Endothelial cell of umbilical vein (primary cell): ENCODE data around the gene TMEM184B.
A peak's percentile ranks its signal among the peaks of the same experiment; 100 is the strongest.

Source experiments
- EZH2 ChIP-seq: IDR thresholded peaks from 2 replicates; pipeline ENCODE4 v1.6.1; 2012; ENCODE audit warnings: borderline replicate concordance, low read depth, mild to moderate bottlenecking, moderate library complexity, low read length, inconsistent platforms; ENCODE audit not compliant: severe bottlenecking
- GATA2 ChIP-seq: IDR thresholded peaks from 2 replicates; pipeline ENCODE4 v1.7.0; 2011; ENCODE audit warnings: low read depth, mild to moderate bottlenecking, moderate library complexity, mixed read lengths, low read length; ENCODE audit not compliant: insufficient read length, insufficient read depth
- POLR2A ChIP-seq: IDR thresholded peaks from 2 replicates; pipeline ENCODE4 v1.6.1; 2012; ENCODE audit warnings: low read depth, mild to moderate bottlenecking, control low read depth, low read length
- POLR2AphosphoS5 ChIP-seq: IDR thresholded peaks from 2 replicates; pipeline ENCODE4 v1.6.1; 2012; ENCODE audit warnings: low read depth, mild to moderate bottlenecking, control low read depth, low read length, moderate library complexity; ENCODE audit not compliant: insufficient read depth
- TF ChIP-seq, protein P1 (sequence below), 2 donors: IDR thresholded peaks; 1 replicate in 1 of 2; 2 replicates in 1 of 2; pipeline ENCODE4 v1.5.1; 2011; ENCODE audit warnings: low read length in 2 of 2, mild to moderate bottlenecking in 2 of 2, moderate library complexity in 2 of 2, control low read depth in 1 of 2, inconsistent platforms in 1 of 2, low read depth in 1 of 2; ENCODE audit not compliant: insufficient read depth in 1 of 2; ENCODE audit errors: extremely low read depth in 1 of 2
- TF ChIP-seq, protein P2 (sequence below): IDR thresholded peaks from 2 replicates; pipeline ENCODE4 v1.6.1; 2011; ENCODE audit not compliant: insufficient read depth, insufficient read length

DNA sequence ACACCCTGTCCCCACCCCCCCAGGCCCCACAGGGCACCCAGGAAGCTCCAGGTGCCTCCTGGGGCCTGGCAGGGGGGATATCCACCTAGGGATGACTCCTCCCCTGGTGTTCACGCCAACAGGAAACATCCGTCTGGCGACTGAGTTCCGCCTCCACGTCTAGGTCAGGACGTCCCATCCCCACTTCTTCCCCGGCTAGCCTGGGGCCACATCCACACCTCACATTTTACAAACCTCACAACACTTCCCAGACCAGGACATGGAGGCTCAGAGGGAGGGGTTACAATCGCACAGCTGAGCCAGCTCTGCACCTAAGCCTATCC lies 50.1 kb downstream of the TMEM184B start:
- TF ChIP-seq POLR2AphosphoS5 (peak; percentile 24), POLR2A (no peak), EZH2 (no peak), GATA2 (no peak)
- TF ChIP-seq, protein P1, sequence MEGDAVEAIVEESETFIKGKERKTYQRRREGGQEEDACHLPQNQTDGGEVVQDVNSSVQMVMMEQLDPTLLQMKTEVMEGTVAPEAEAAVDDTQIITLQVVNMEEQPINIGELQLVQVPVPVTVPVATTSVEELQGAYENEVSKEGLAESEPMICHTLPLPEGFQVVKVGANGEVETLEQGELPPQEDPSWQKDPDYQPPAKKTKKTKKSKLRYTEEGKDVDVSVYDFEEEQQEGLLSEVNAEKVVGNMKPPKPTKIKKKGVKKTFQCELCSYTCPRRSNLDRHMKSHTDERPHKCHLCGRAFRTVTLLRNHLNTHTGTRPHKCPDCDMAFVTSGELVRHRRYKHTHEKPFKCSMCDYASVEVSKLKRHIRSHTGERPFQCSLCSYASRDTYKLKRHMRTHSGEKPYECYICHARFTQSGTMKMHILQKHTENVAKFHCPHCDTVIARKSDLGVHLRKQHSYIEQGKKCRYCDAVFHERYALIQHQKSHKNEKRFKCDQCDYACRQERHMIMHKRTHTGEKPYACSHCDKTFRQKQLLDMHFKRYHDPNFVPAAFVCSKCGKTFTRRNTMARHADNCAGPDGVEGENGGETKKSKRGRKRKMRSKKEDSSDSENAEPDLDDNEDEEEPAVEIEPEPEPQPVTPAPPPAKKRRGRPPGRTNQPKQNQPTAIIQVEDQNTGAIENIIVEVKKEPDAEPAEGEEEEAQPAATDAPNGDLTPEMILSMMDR (IDR thresholded peaks at IDR 0.05; ENCODE audit: extremely low read depth in 1 of 2, insufficient read depth in 1 of 2, low read depth in 1 of 2, low read length in 2 of 2): no peak
- TF ChIP-seq, protein P2, sequence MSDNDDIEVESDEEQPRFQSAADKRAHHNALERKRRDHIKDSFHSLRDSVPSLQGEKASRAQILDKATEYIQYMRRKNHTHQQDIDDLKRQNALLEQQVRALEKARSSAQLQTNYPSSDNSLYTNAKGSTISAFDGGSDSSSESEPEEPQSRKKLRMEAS: no peak
